CMK (cell line): Measurements from ENCODE around the gene VPREB3.

Source experiments
- DNase-seq: peaks from one replicate; pipeline ENCODE4 v3.0.0-alpha.2; 2010; ENCODE audit warnings: low read depth

Gene VPREB3

GRCh38 chr22:23754220-23754919, at the start of gene VPREB3:
Gene VPREB3, minus strand, starts transcription at chr22:23754425. Its CDS starts 62 bp downstream, at chr22:23754363.
- no peak for DNase-seq

DNA sequence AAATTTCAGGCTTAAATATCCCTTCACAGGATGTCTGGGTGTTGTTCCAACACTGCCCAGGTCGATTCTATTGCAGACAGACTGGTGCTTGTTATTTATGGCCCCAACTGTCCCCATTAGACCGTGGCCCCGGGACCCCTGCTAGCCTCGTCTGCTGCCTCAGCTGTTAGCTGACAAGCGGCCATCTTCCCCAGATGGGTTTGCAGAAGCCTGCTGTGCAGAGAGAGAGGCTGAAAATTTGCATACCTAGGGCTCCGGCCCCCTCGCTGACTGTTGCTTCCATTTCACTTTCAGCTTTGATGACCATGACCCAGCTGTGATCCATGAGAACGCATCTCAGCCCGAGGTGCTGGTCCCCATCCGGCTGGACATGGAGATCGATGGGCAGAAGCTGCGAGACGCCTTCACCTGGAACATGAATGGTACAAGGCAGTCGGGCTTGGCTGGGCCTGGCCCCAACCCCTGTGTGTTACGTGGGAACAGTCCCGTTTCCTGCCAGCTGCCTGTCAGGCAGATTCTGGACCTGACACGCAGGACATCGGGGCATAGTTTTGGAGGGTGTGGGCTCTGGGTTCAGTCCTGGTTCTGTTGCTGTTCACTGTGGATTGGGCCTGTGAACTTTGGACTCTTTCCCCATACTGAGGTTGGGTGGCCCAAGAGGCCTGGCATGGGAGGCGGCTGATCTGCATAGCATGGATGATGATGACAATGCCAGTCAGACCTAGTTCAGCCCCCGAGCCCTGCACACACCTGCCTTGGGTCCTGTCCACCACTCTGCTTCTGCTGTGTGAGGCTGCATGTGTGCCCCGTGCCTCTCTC, 49.0 kb upstream of the VPREB3 start:
- no peak for DNase-seq

GRCh38 chr22:23801886-23802377, 47.7 kb upstream of the VPREB3 start:
- DNase-seq: no peak

DNA sequence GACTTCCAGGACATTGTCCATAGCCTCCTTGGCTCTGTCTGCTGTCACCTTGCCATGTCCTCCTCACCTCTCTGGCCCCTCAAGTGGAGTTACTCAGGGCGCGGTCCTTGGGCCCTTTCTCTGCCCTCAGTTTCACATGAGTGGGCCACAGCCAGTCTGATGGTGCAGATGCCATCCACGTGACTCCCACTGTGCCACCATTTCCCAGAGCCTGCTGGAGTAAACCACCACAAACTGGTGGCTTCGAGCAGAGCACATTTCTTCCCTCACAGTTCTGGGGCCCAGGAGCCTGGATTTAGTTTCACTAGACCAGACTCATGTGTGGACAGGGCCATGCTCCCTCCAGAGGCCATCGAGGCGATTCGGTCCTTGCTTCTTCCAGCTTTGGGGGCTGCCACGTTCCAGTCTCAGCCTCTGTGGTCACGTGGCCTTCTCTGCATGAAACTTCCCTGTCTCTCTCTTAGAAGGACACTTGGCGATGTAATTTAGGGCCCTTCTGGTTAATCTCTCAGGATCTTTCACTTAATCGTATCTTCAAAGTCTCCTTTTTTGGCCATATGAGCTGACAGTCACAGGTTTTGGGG, 47.1 kb upstream of the VPREB3 start:
- no peak for DNase-seq

DNA sequence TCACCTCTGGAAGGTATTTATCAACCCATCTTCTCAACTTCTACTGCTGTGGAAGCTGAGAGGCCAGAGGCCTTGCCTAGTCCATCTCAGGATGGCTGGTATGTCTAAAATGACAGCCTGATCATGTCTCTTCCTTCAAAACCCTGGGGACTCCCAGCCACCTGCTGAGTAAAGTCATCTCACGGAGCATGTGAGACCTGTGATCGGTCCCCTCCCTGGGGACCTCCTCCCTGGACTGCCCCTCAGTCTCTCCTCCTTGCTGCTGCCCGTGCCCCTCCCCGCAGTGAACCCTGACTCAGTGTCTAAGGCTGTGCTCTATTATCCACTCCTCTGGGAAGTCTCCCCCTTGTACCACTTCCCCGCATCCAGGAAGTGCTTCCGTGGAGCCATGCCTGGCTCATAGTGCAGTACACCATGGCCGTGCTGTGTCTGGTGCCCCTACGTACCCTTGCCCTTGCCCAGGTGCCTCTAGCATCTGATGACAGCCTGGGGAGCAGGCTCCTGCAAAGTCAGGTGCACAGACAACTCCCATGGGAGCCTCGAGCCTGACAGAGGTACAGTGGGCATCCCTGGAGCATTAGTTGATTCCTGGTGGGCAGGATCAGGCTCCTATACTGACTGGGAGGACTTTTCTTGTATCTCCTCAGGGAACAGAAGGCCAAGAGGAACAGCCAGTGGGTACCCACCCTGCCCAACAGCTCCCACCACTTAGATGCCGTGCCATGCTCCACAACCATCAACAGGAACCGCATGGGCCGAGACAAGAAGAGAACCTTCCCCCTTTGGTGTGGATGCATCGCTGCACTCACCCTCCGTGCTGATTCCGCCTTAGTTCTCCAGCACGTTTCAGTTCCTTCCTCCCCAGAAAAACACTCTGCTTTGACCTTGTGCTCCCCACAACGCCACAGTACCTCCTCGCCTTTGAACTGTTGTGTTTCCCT, 46.3 kb upstream of the VPREB3 start:
- no peak for DNase-seq

GRCh38 chr22:23796461-23796860, 42.2 kb upstream of the VPREB3 start:
- DNase-seq: no peak

DNA sequence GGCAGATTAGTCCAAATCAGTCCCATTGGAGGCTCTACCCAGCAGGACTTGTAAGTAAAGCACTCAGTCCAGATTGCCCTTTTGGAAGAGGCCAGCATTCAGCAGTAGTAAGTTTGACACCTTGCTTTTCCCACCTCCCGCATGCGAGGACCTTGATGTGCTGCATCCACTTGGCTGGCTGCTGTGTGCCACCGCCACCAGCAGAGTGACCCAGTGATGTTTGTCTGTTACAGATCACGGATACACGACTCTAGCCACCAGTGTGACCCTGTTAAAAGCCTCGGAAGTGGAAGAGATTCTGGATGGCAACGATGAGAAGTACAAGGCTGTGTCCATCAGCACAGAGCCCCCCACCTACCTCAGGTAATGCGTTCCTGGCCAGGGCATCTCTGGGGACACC, 39.1 kb upstream of the VPREB3 start:
- DNase-seq: no peak

DNA sequence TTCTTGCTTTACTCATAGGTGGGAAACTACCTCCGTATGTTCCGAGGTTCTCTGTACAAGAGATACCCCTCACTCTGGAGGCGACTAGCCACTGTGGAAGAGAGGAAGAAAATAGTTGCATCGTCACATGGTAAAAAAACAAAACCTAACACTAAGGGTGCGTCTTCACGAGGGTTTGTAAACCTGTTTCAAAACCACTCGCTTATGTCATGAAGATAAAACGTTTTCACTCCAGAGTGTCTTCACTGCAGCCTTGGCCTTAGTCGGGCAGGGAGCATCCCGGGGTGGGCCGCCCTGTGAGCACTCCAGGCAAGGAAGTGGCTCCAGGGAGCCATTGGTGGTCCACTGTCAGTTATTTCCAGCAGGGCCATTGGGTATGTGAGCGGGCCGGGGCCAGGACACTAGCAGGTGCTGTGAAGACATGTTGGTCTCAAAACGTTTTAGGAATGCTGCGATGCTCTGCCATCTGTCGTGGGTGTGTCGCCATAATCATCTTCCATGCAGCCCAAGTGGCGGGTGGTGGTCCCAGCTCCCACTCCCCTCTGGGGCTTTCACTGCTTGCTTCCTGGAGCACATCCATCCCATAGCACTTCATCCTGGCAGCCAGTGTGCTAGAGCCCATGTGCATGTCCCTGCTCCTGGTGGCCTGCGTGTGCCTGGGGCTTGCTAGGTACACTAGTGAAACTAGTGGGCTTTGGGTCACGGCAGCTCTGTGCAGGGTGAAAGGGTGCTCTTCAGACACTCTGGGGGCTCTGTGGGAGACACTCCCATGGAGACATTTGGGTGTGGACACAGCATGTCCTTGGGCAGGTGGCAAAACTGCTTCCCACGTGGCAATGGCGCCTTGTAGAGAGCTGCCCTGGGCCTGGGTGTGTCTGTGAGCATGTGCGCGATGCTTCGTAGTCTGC, 37.8 kb upstream of the VPREB3 start:
- DNase-seq: no peak

GRCh38 chr22:23790819-23791737, 36.9 kb upstream of the VPREB3 start:
- DNase-seq: no peak

GRCh38 chr22:23789638-23790037, 35.4 kb upstream of the VPREB3 start:
- DNase-seq: no peak

DNA sequence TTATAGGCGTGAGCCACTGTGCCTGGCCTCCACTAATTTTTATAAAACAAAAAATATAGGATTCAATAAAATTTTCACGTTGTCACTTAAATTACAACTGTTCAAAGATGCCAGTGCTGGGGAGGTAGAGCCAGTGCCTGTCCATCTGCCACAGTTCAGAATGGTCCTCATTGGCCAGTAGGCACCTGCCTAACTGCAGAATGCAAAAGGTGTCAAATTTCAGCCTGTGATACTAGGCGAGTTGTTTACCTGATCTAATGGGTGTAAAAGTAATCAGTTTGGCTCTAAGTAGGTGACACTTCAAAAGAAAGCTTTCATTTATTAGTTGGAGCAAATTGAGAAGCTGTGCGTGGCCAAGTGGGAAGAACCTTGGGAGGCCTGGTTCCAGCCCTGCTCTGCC, 34.9 kb upstream of the VPREB3 start:
- DNase-seq: no peak

DNA sequence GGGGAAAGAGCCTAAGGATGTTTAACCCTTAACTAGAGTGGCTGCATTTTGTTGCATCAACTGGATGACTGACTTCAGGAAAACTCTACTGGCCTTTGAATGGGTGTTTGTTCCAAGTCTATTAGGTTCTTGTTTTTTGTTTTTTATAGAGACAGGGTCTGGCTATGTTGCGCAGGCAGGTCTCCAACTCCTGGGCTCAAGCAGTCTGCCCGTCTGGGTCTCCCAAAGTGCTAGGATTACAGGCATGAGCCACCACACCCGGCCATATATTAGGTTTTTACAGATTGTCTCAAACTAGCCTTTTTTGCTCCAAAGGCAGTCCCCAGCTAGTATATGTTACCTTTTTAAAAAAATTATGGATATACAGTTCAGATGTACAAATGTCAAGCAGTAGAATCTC, 33.7 kb upstream of the VPREB3 start:
- no peak for DNase-seq

DNA sequence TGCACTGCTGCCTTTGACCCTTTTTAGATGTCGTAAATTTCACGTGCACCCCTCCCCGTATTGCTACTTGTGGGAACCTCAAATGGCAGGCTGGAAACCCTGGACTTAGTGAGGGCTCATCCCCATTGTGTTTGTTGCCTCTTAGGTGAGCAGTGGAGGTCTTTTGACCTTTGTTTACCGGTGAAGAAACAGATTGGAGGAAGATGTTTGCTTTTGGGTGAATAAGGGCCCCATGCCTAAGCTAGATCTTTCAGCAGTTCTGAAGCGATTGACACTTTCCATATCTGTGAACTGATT, 33.3 kb upstream of the VPREB3 start:
- no peak for DNase-seq

GRCh38 chr22:23786752-23787599, 32.8 kb upstream of the VPREB3 start, which contains the start of gene SMARCB1:
Gene SMARCB1, plus strand, starts transcription at chr22:23786966. Its CDS starts 204 bp downstream, at chr22:23787170.
- peak; percentile 64 for DNase-seq

- DNase-seq: no peak
Measured at GRCh38 chr22:23786261-23786710, 32.1 kb upstream of the VPREB3 start.

DNA sequence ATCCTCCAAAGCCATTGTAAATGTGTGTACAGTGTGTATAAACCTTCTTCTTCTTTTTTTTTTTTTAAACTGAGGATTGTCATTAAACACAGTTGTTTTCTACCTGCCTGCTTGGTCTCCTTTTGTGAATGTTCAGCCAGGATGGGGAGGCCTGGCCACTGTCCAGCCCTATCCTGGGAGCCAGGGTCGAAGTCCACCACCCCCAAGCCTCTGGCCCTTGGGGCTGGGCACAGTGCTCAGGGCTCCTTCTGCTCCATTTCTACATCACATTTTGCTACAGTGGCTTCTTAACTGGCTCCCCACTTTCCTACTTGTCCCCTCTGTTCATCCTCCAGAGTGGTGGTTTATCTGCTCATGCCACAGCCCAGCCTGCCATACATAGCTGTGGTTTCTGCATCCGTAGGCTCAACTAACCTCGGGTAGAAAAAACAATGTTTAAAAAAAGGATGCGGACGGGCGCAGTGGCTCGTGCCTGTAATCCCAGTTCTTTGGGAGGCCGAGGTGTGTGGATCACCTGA, 30.0 kb upstream of the VPREB3 start:
- no peak for DNase-seq

DNA sequence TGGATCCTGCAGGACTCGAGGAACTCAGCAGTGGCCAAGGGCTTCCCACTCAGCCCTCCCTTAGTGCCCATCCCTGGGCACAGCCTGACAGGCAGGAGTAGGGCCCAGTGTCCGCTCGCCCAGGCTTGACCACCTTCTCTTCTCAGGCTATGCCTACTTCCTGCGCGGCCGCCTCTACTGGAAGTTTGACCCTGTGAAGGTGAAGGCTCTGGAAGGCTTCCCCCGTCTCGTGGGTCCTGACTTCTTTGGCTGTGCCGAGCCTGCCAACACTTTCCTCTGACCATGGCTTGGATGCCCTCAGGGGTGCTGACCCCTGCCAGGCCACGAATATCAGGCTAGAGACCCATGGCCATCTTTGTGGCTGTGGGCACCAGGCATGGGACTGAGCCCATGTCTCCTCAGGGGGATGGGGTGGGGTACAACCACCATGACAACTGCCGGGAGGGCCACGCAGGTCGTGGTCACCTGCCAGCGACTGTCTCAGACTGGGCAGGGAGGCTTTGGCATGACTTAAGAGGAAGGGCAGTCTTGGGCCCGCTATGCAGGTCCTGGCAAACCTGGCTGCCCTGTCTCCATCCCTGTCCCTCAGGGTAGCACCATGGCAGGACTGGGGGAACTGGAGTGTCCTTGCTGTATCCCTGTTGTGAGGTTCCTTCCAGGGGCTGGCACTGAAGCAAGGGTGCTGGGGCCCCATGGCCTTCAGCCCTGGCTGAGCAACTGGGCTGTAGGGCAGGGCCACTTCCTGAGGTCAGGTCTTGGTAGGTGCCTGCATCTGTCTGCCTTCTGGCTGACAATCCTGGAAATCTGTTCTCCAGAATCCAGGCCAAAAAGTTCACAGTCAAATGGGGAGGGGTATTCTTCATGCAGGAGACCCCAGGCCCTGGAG, 29.3 kb upstream of the VPREB3 start:
- no peak for DNase-seq
